ENCODE data around the gene ZNF385B. TPM values are rescaled to one million over a fixed set of nuclear protein-coding genes. Genes with fewer than 3 reads are reported as not detected.

Gene ZNF385B
- total and polyA plus RNA-seq, 10 of the 15 experiments (the other 5 are each of a cell fraction or from before 2014, with no cell fraction given) = not detected

GRCh38 chr2:179478771-179479170, 382.6 kb downstream of the ZNF385B start:
- CTCF ChIA-PET = interaction anchor here (0.7 kb wide), 1 partner anchor 31 kb away, joined by 4 read pairs; no protein-coding TSS in a partner anchor
- no peak for ATAC-seq

More at GRCh38 chr2:179478771-179479170, 382.6 kb downstream of the ZNF385B start:
- Histone ChIP-seq H3K36me3 (ENCODE audit: control insufficient read depth in 2 of 2, insufficient read depth in 2 of 2, low read length in 1 of 2) (no peaks in the 10 kb centered on the region), H3K4me2 (ENCODE audit: control insufficient read depth, insufficient read depth) (no peak overlapping the region), H4K20me1 (ENCODE audit: control insufficient read depth, insufficient read depth) (no peaks in the 10 kb centered on the region), H3K27me3 (replicated peaks in 1 of 2; ENCODE audit: control insufficient read depth in 2 of 2, insufficient read depth in 2 of 2, low read length in 1 of 2) (no peaks in the 10 kb centered on the region; a peak in 1 of 4 replicates), H3K79me2 (ENCODE audit: control insufficient read depth, insufficient read depth, low read length) (no peaks in the 10 kb centered on the region), H3K9ac (ENCODE audit: control insufficient read depth, insufficient read depth, low read length) (no peak overlapping the region), H3K27ac (ENCODE audit: control insufficient read depth, insufficient read depth) (no peak overlapping the region), H3K9me3 (replicated peaks; ENCODE audit: control insufficient read depth, insufficient read depth, low read length) (no peaks in the 10 kb centered on the region), H3K4me1 (ENCODE audit: control insufficient read depth, insufficient read depth, low read length) (no peaks in the 10 kb centered on the region), H2AFZ (ENCODE audit: control insufficient read depth, low read depth, low read length) (no peak overlapping the region), H3K4me3 (no peak overlapping the region)
- POLR2A ChIA-PET = no interaction called here
- RAD21 ChIA-PET (ENCODE audit: unreplicated experiment) = no interaction called here
- no peak for DNase-seq (ENCODE audit: low read depth, low spot score)
- intact Hi-C loops (cut with micrococcal nuclease; ENCODE audit: unreplicated experiment) (no loop called here), in situ Hi-C loops (cut with MboI) (no loop called here)
- BruUV-seq (replicated peaks) = no TSS peak
- TF ChIP-seq JUNB (IDR thresholded peaks at IDR 0.05) (no peak), SREBF1 (IDR thresholded peaks at IDR 0.05; ENCODE audit: low read length) (no peak), GATAD2B (conservative IDR thresholded peaks at IDR 0.05; ENCODE audit: low read depth) (no peak), NRF1 (conservative IDR thresholded peaks at IDR 0.05; ENCODE audit: low read depth, low read length) (no peak), TBL1XR1 (IDR thresholded peaks at IDR 0.05; ENCODE audit: low read depth, low read length) (no peak), SUPT20H (IDR thresholded peaks at IDR 0.05; ENCODE audit: borderline replicate concordance, control insufficient read depth, low read depth, low read length) (no peak), FOXK2 (IDR thresholded peaks at IDR 0.05) (no peak), BMI1 (IDR thresholded peaks at IDR 0.05; ENCODE audit: borderline replicate concordance) (no peak), CUX1 (IDR thresholded peaks at IDR 0.05; ENCODE audit: insufficient replicate concordance, low read depth, low read length) (no peak)
- SMC1A ChIA-PET (ENCODE audit: uncharacterized antibody, unreplicated experiment) = interaction anchor here (1.1 kb wide), 2 partner anchors 9 to 168 kb away, joined by 3 read pairs; no protein-coding TSS in a partner anchor
- FAIRE-seq = no peak
